ENCODE results near the gene ZMIZ2. TPM values are rescaled to one million over a fixed set of nuclear protein-coding genes. Genes with fewer than 3 reads are reported as not detected.
"Not testable (repeated sequence)": the region's sequence is repeated elsewhere in the genome, so short reads cannot be mapped to it uniquely, and the experiment has no call there.

Gene ZMIZ2
- total RNA-seq, 1 experiment from 2014 or later = 269 TPM

DNA sequence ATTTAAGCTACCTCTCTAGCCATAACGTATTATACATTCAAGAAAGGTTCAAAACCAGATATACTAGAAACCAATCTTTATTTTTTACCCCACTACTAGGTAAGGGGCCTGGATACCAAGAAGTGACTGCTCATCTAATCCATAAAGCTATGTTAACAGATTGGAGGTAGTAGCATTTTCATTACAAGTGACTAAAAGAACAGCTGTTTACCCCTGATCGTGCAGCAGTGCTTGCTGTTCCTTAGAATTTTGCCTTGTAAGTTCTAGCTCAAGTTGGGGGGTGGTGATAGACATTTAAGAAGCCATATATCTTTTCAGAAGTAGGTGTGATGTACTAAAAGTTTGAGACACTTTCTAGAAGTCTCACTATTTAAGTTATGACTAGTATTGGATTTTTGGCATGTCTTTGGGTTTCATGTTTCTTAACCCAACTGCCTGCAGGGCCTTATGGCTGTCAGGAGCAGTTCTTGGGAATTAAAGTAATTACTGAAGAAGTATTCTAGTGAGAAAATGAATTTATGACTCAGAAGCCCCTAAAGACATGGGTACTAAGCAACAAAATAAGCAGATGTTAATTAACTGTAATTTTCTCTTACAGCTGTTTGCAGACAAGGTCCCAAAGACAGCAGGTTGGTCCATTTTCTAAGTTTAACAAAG, 50.1 kb downstream of the ZMIZ2 start:
- Mint-ChIP-seq H3K27me3 (ENCODE audit: unreplicated experiment) (no peaks in the 10 kb centered on the region), H3K9me3 (ENCODE audit: low read depth, unreplicated experiment) (no peaks in the 10 kb centered on the region), H3K36me3 (ENCODE audit: insufficient read depth, unreplicated experiment) (peaks cover 84% of the 10 kb centered on the region), H3K27ac (ENCODE audit: unreplicated experiment) (peak overlapping the region; percentile 97), H3K4me3 (ENCODE audit: low read depth, unreplicated experiment) (peak overlapping the region; percentile 83), H3K4me1 (ENCODE audit: low read depth, unreplicated experiment) (peaks cover 25% of the 10 kb centered on the region)
- TF ChIP-seq, protein P1, sequence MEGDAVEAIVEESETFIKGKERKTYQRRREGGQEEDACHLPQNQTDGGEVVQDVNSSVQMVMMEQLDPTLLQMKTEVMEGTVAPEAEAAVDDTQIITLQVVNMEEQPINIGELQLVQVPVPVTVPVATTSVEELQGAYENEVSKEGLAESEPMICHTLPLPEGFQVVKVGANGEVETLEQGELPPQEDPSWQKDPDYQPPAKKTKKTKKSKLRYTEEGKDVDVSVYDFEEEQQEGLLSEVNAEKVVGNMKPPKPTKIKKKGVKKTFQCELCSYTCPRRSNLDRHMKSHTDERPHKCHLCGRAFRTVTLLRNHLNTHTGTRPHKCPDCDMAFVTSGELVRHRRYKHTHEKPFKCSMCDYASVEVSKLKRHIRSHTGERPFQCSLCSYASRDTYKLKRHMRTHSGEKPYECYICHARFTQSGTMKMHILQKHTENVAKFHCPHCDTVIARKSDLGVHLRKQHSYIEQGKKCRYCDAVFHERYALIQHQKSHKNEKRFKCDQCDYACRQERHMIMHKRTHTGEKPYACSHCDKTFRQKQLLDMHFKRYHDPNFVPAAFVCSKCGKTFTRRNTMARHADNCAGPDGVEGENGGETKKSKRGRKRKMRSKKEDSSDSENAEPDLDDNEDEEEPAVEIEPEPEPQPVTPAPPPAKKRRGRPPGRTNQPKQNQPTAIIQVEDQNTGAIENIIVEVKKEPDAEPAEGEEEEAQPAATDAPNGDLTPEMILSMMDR (IDR thresholded peaks at IDR 0.05; ENCODE audit: unreplicated experiment) = no peak
- no TSS peak for BruUV-seq (replicated peaks)
- intact Hi-C loops (cut with micrococcal nuclease; ENCODE audit: unreplicated experiment) = loop anchor here (2.0 to 5.0 kb wide), 3 partner anchors 48 to 211 kb away; no protein-coding TSS in a partner anchor
- DNase-seq = no peak
- CTCF ChIA-PET = interaction anchor here (1.5 kb wide), 1 partner anchor 49 kb away, joined by 8 read pairs; the partner anchor contains the start of gene H2AZ2

DNA sequence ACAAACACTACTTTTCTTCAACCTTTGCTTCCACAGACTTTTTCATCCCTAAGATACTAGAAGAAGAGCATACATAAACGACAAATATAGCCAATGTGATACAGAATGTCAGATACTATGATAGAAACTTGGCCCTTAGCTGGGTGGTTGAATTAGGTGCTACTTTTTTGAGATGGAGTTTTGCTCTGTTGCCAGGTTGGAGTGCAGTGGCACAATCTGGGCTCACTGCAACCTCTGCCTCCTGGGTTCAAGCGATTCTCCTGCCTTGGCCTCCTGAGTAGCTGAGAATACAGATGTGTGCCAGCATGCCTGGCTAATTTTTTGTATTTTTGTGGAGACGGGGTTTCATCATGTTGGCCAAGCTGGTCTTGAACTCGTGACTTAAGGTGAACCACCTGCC, 51.3 kb downstream of the ZMIZ2 start:
- CTCF ChIA-PET = interaction anchor here (0.6 kb wide), 1 partner anchor 67 kb away, joined by 4 read pairs; no protein-coding TSS in a partner anchor
- H3K4me3 Mint-ChIP-seq (ENCODE audit: low read depth, unreplicated experiment) = peak overlapping the region; percentile 24
- BruUV-seq (replicated peaks) = no TSS peak
- H3K9me3 Mint-ChIP-seq (ENCODE audit: low read depth, unreplicated experiment) = no peaks in the 10 kb centered on the region
- H3K27ac Mint-ChIP-seq (ENCODE audit: unreplicated experiment) = peak overlapping the region; percentile 21
- H3K36me3 Mint-ChIP-seq (ENCODE audit: insufficient read depth, unreplicated experiment) = peaks cover 96% of the 10 kb centered on the region
- DNase-seq = no peak
- TF ChIP-seq, protein P1 (IDR thresholded peaks at IDR 0.05; ENCODE audit: unreplicated experiment) = no peak
- no peaks in the 10 kb centered on the region for H3K27me3 Mint-ChIP-seq (ENCODE audit: unreplicated experiment)
- intact Hi-C loops (cut with micrococcal nuclease; ENCODE audit: unreplicated experiment) = loop anchor here (2.0 to 5.0 kb wide), 4 partner anchors 37 to 213 kb away; no protein-coding TSS in a partner anchor
- peaks cover 25% of the 10 kb centered on the region for H3K4me1 Mint-ChIP-seq (ENCODE audit: low read depth, unreplicated experiment)

DNA sequence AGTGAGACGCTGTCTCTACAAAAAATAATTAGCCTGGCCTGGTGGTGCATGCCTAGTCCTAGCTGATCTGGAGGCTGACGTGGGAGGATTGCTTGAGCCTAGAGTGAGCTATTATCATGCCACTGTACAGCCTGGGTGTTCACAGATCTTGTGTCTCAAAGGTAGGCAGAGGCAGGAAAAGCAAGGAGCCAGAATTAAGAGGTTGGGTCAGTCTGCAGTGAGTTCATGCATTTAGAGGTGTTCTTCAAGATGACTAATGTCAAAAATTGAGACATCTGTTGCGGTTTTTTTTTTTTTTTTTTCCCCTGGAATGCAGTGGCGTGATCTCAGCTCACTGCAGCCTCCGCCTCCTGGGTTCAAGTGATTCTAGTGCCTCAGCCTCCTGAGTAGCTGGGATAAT, 53.2 kb downstream of the ZMIZ2 start:
- TF ChIP-seq, protein P1 (IDR thresholded peaks at IDR 0.05; ENCODE audit: unreplicated experiment) = no peak
- CTCF ChIA-PET = interaction anchor here (0.7 kb wide), 1 partner anchor 403 kb away, joined by 6 read pairs; no protein-coding TSS in a partner anchor
- DNase-seq = no peak
- intact Hi-C loops (cut with micrococcal nuclease; ENCODE audit: unreplicated experiment) = loop anchor here (5.0 kb wide), 1 partner anchor 35 kb away; no protein-coding TSS in a partner anchor
- Mint-ChIP-seq H3K27ac (ENCODE audit: unreplicated experiment) (peak overlapping the region; percentile 64), H3K36me3 (ENCODE audit: insufficient read depth, unreplicated experiment) (peaks cover 92% of the 10 kb centered on the region), H3K4me3 (ENCODE audit: low read depth, unreplicated experiment) (no peak overlapping the region), H3K4me1 (ENCODE audit: low read depth, unreplicated experiment) (peaks cover 25% of the 10 kb centered on the region), H3K9me3 (ENCODE audit: low read depth, unreplicated experiment) (no peaks in the 10 kb centered on the region), H3K27me3 (ENCODE audit: unreplicated experiment) (no peaks in the 10 kb centered on the region)
- BruUV-seq (replicated peaks) = no TSS peak

DNA sequence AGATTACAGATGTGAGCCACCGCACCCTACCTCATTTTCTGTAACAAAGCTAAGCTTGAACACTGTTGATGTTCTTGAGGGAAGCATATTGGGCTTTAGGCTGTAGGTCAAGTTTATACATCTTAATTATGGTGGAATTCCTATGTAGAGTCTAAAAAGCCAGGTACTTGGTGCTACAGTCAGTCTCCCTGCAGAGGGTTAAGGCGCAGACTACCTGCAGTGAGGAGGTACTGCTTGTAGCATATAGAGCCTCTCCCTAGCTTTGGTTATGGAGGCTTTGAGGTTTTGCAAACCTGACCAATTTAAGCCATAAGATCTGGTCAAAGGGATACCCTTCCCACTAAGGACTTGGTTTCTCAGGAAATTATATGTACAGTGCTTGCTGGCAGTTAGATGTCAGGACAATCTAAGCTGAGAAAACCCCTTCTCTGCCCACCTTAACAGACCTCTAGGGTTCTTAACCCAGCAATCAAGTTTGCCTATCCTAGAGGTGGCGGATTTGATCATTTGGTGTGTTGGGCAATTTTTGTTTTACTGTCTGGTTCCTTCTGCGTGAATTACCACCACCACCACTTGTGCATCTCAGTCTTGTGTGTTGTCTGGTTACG, 53.9 kb downstream of the ZMIZ2 start:
- H3K36me3 Mint-ChIP-seq (ENCODE audit: insufficient read depth, unreplicated experiment) = peaks cover 86% of the 10 kb centered on the region
- CTCF ChIA-PET = no interaction called here
- no TSS peak for BruUV-seq (replicated peaks)
- H3K27ac Mint-ChIP-seq (ENCODE audit: unreplicated experiment) = peak overlapping the region; percentile 24
- intact Hi-C loops (cut with micrococcal nuclease; ENCODE audit: unreplicated experiment) = loop anchor here (5.0 kb wide), 1 partner anchor 35 kb away; no protein-coding TSS in a partner anchor
- TF ChIP-seq, protein P1 (IDR thresholded peaks at IDR 0.05; ENCODE audit: unreplicated experiment) = no peak
- no peak for DNase-seq
- no peaks in the 10 kb centered on the region for H3K27me3 Mint-ChIP-seq (ENCODE audit: unreplicated experiment)
- H3K9me3 Mint-ChIP-seq (ENCODE audit: low read depth, unreplicated experiment) = no peaks in the 10 kb centered on the region
- H3K4me3 Mint-ChIP-seq (ENCODE audit: low read depth, unreplicated experiment) = no peak overlapping the region
- H3K4me1 Mint-ChIP-seq (ENCODE audit: low read depth, unreplicated experiment) = peaks cover 25% of the 10 kb centered on the region

DNA sequence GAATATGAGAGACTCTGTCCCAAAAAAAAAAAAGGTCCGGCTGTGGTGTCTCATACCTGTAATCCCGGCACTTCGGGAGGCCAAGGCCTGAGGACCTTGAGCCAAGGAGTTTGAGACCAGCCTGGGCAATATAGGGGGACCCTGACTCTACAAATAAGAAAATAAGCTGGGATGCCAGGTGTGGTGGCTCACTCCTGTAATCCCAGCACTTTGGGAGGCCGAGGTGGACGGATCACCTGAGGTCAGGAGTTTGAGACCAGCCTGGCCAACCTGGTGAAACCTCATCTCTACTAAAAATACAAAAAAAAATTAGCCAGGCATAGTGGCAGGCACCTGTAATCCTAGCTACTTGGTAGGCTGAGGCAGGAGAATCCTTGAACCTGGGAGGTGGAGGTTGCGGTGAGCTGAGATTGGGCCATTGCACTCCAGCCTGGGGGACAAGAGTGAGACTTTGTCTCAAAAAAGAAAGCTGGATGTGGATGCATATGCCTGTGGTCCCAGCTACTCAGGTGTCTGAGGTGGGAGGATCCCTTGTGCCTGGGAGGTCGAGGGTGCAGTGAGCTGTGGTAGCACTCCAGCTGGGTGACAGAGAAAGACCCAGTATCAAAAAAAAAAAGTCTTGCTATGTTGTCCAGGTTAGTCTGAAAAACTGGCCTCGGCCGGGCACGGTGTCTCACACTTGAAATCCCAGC, 55.3 kb downstream of the ZMIZ2 start:
- intact Hi-C loops (cut with micrococcal nuclease; ENCODE audit: unreplicated experiment) = loop anchor here (5.0 kb wide), 1 partner anchor 33 kb away; no protein-coding TSS in a partner anchor
- H3K27me3 Mint-ChIP-seq (ENCODE audit: unreplicated experiment); CTCF ChIA-PET; H3K4me3 Mint-ChIP-seq (ENCODE audit: low read depth, unreplicated experiment); H3K9me3 Mint-ChIP-seq (ENCODE audit: low read depth, unreplicated experiment); DNase-seq; BruUV-seq (replicated peaks): not testable (repeated sequence)
- H3K27ac Mint-ChIP-seq (ENCODE audit: unreplicated experiment) = peak overlapping the region; percentile 52
- peaks cover 72% of the 10 kb centered on the region for H3K36me3 Mint-ChIP-seq (ENCODE audit: insufficient read depth, unreplicated experiment)
- peaks cover 25% of the 10 kb centered on the region for H3K4me1 Mint-ChIP-seq (ENCODE audit: low read depth, unreplicated experiment)
